ENCODE results near the gene CCDC57. TPM values are rescaled to one million over a fixed set of nuclear protein-coding genes. Genes with fewer than 3 reads are reported as not detected.

CCDC57 gene
- total RNA-seq, 2 experiments from 2014 or later, result 49.8 to 54.9 TPM

DNA sequence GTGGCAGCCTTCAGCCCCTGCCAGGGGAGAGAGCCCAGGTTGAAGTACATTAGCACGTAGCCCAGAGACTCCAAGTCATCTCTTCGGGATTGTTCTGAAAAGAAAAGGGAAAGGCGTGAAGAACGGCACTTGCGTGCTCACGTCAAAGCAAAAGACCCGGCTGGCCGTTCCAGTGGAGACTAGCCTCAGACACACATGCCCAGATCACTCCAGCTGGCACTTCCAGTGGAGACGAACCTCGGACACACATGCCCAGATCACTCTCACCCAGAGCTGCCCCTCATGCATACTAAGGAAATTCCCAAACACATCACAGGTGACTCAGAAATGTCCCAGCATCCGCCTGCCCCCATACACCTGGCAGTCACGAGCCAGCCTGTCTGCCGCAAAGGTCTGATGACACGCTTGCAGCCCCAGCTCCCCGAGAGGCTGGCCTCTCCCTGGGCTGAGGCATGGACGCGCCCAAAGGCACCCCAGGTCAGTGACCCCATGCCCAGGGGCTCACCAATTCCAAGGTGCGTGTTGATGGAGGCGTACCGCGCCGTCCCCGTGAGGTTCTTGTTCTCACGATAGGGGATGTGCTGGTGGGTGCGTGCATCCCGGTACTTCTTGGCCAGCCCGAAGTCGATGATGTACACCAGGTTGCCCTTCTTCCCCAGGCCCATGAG lies 40.0 kb upstream of the CCDC57 start:
- ChIA-PET CTCF (no interaction called here), POLR2A (no interaction called here)
- Mint-ChIP-seq H3K27ac (no peak overlapping the region), H3K27me3 (no peaks in the 10 kb centered on the region), H3K4me1 (peaks cover 7% of the 10 kb centered on the region), H3K4me3 (no peak overlapping the region), H3K9me3 (no peaks in the 10 kb centered on the region), H3K36me3 (ENCODE audit: low read depth) (peaks cover 74% of the 10 kb centered on the region)
- DNase-seq, result no peak

DNA sequence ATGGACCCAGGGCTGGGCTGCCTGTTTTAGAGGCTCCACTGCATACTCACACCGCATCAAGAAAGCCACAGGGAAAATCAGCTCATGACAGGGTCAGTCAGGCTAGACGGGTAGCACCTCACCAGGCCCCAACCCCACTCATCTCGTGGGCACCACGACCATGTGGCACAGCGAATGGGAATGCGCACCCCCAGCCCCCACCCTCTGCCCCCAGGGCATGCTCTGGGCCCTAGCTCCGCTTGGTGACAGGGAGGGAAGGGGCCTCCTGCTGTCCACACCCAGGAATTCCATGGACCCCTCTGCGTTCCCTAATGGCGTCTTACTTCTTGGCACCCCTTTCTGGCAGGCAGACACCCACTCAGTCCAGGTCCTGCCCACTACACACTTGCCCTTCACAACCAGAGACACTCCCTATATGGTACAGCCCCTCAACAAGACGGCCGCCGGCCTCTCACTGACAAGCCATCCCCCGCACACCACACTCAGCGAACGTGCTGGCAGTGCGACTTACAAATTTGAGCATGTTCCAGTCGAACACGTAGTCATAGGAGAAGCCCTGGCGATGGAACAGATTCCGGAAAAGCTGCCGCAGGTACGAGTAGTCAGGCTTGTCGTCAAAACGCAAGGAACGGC lies 38.3 kb upstream of the CCDC57 start:
- POLR2A ChIA-PET, result interaction anchor here (0.9 kb wide), 1 partner anchor 39 kb away, joined by 3 read pairs; the partner anchor contains the start of gene CCDC57
- Mint-ChIP-seq H3K27ac (no peak overlapping the region), H3K36me3 (ENCODE audit: low read depth) (peaks cover 71% of the 10 kb centered on the region), H3K4me1 (peaks cover 14% of the 10 kb centered on the region), H3K4me3 (no peak overlapping the region), H3K27me3 (no peaks in the 10 kb centered on the region), H3K9me3 (no peaks in the 10 kb centered on the region)
- CTCF ChIA-PET, result no interaction called here
- DNase-seq, result no peak

DNA sequence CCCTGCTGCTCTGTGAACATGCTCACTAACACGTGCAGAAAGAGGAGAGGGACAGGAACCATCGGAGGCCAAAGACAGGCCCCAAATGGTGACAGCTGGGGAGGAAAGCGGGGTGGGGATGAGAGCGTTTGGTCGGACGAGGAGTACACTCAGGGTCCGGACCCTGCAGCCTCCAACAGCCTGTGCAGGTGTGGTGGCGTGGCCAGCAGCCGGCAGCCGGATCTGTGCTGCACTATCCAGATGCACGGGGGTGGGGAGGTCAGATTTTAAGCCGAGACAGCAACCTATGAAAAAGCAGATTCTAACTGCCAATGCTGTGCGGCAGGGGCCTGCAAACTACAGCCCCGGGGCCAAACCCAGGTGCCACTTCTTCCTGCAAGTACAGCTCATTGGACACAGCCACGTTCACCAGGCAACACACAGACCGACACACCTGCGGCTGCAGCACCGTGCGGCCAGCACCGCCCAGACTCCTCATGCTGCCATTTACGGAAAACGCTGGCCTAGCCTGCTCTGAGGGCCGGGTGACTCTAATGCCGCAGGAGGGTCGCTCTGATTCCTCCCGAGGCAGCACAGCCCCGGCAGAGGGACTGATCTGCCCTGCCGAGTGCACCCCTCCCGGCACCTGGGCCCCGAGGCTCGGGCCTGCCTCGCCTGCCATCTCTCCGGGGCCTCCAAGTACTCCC lies 37.4 kb upstream of the CCDC57 start:
- ChIA-PET CTCF (no interaction called here), POLR2A (interaction anchor here (0.9 kb wide), 1 partner anchor 38 kb away, joined by 3 read pairs; the partner anchor contains the start of gene CCDC57)
- H3K9me3 Mint-ChIP-seq, result no peaks in the 10 kb centered on the region
- peaks cover 16% of the 10 kb centered on the region for H3K4me1 Mint-ChIP-seq
- H3K27ac Mint-ChIP-seq, result no peak overlapping the region
- H3K36me3 Mint-ChIP-seq (ENCODE audit: low read depth), result peaks cover 71% of the 10 kb centered on the region
- H3K4me3 Mint-ChIP-seq, result no peak overlapping the region
- DNase-seq, result no peak
- H3K27me3 Mint-ChIP-seq, result no peaks in the 10 kb centered on the region

DNA sequence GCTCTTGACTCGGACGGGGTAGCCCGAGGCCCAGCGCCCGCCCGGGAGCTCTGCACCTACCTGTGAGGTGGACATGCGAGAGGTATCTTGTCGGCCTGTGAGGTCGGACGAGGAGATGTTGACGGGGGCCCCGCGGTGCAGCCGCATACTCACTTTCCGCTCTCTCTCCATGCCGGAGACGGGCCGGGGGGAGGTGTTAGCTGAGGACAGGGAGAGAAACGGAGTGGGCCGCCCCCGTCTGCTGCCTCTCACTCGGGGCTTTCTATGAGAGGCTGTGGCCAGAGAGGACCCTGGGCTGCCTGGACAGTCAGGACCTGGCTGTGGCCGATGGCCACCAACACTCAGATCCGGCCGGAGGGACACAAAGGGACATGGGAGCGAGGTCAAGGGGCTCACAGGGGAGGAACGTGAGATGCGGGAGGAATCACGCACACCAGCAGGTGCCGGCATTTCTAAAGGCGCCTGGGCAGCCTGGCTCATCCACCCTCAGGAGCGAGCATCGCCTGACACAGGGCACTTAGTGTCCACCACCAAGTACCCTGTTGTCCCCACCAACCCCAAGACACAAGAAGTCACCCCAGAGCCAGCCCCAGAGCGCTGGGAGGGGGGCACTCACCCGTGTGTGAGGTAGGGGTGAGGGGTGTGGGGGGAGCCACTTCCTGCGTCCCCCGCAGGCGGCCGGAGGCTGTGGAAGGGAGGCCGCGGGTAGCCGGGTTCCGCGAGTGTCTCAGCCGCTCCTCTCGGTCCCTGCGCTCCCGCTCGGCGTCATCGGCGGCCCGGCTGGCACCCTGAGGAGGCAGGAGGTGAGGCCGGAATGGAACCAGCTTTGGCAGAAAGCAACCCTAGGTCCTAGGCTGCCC lies 36.4 kb upstream of the CCDC57 start:
- Mint-ChIP-seq H3K4me3 (no peak overlapping the region), H3K9me3 (no peaks in the 10 kb centered on the region), H3K27ac (no peak overlapping the region), H3K36me3 (ENCODE audit: low read depth) (peaks cover 81% of the 10 kb centered on the region), H3K27me3 (no peaks in the 10 kb centered on the region), H3K4me1 (peaks cover 20% of the 10 kb centered on the region)
- POLR2A ChIA-PET, result no interaction called here
- DNase-seq, result no peak
- CTCF ChIA-PET, result no interaction called here

DNA sequence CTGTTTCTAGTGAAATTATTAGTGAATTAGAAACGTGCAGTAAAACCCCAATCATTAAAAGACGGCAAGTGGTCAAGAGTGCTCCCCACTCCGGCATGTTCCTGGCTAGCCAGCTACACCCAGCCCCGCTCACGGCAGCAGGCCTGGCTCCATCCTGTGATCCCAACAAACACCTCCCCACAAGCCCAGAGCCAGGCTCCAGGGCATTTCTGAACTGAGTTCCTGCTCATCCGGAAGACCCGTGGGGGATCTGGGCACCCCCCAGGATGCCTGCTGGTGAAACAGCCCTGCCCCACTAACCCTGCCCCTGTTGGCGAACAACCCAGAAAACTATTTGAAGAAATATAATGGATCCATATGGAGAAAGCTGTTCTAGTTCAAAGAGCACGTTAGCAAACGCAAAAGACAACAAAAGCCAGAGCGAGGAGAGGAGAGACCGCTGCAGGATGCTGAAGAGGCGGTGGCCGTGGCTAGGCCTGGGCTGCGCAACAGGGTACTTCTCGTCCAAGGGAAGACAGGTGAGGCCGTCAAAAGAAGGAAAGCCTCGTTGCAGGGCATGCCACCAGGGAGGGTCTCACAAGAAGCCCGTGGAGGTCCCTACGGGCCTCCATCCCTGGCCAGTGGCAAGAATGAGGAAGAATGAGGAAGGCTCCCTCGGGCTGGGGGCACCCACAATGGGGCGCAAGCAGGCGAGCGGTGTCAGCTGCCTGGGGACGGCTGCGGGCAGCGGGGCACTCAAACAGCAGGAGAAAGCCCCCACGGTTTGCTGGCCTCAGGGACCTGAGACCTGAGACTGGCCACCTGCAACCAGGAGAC lies 35.4 kb upstream of the CCDC57 start:
- POLR2A ChIA-PET, result no interaction called here
- DNase-seq, result no peak
- CTCF ChIA-PET, result no interaction called here
- Mint-ChIP-seq H3K9me3 (no peaks in the 10 kb centered on the region), H3K36me3 (ENCODE audit: low read depth) (peaks cover 87% of the 10 kb centered on the region), H3K4me3 (no peak overlapping the region), H3K27me3 (no peaks in the 10 kb centered on the region), H3K27ac (peak overlapping the region; percentile 5), H3K4me1 (peaks cover 22% of the 10 kb centered on the region)

DNA sequence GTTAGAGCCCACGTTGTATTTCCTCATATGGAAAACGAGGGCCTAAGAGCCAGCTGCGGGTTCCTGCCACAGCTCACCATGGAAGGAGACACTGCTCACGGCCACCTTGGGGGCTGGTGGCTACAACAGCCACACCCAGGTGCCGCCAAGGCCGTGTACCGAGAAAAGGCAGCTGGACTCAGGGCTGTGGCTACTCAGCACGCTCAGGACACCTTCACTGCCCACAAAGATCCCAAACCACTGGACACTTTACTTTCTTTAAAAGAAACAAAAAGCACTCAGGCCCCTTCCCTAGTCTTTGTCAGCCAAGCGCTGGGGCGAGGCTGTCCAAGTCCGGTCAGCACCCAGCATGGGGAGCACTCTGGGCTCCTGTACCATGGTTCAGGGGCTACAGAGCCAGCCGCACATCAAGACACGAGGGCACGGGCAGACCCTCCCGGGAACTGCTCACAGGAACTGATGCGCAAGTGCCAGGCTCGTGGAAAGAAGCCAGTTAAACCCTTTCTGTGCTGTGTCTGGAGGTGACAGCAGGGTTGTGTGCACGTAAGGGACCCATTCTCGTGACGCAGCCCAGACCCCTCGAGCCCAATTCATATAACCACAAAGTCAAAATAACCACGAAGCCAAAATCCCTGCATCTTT lies 34.7 kb upstream of the CCDC57 start:
- Mint-ChIP-seq H3K27ac (peak overlapping the region; percentile 47), H3K9me3 (no peaks in the 10 kb centered on the region), H3K4me3 (no peak overlapping the region), H3K27me3 (no peaks in the 10 kb centered on the region), H3K36me3 (ENCODE audit: low read depth) (peaks cover 84% of the 10 kb centered on the region), H3K4me1 (peaks cover 25% of the 10 kb centered on the region)
- POLR2A ChIA-PET, result interaction anchor here (0.8 kb wide), 1 partner anchor 47 kb away, joined by 3 read pairs; no protein-coding TSS in a partner anchor
- CTCF ChIA-PET, result no interaction called here
- no peak for DNase-seq

DNA sequence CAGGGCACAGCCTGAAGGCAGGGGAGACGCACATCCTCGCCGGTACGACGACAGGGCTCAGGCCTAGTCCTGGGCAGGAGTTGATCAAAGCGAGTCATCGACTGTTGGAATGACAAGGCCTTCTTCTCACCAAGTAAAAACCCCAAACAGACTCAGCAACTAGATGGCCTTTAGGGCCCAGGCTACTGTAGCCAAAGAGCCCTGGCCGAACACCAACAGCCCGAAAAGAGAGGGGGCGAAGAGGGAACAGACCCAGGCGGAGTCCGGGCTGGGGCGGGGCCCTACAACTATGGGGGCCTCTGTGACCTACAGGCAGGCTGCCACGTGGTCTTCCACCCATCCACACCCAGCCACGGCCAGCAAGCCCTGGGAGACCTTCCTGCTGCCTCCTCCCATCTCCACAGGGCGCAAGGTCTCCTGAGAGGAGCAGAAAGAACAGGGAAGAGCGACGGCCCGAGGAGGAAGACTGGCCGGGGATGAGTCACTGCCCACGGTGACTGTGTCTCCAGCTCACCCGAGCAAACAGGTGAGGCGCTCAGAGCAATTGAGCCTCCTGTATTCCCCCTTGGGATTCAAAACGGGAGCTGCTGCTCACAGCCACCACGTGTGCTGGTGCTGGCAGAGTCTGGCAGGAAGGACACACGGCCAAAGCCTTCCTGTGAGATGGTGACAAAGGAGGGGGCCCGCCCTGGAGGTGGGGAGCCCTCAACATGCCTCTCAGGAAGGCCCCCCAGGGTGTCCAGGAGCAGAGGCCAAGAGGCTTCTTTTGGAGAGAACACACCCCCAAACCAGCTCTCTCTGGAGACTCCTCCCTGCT lies 33.9 kb upstream of the CCDC57 start:
- ChIA-PET CTCF (no interaction called here), POLR2A (interaction anchor here (0.8 to 1.1 kb wide), 3 partner anchors 46 to 203 kb away, joined by 3 to 5 read pairs (median 3); no protein-coding TSS in a partner anchor)
- H3K27ac Mint-ChIP-seq, result peak overlapping the region; percentile 47
- H3K9me3 Mint-ChIP-seq, result no peaks in the 10 kb centered on the region
- H3K4me3 Mint-ChIP-seq, result no peak overlapping the region
- H3K36me3 Mint-ChIP-seq (ENCODE audit: low read depth), result peaks cover 79% of the 10 kb centered on the region
- no peak for DNase-seq
- peaks cover 27% of the 10 kb centered on the region for H3K4me1 Mint-ChIP-seq
- no peaks in the 10 kb centered on the region for H3K27me3 Mint-ChIP-seq

DNA sequence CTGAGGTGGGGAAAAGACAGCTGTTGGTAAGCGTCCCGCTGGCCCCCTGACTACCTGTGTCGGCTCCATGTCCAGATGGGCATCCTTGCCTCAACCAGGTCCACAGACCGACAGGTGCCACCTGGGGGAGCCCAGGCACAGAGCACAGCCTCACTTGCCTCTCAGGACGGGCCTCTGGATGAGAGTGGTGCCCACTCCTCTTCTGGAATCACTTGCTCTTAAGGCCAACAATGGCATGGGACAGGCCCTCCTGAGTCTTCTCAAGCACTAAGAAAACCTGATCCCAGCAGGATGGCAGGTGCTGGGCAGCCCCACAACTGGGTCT lies 33.4 kb upstream of the CCDC57 start:
- Mint-ChIP-seq H3K4me1 (peaks cover 33% of the 10 kb centered on the region), H3K27me3 (no peaks in the 10 kb centered on the region), H3K9me3 (no peaks in the 10 kb centered on the region), H3K36me3 (ENCODE audit: low read depth) (peaks cover 76% of the 10 kb centered on the region), H3K4me3 (no peak overlapping the region), H3K27ac (no peak overlapping the region)
- no peak for DNase-seq
- ChIA-PET POLR2A (interaction anchor here (0.8 to 1.1 kb wide), 2 partner anchors 51 to 203 kb away, joined by 3 to 5 read pairs; no protein-coding TSS in a partner anchor), CTCF (no interaction called here)

DNA sequence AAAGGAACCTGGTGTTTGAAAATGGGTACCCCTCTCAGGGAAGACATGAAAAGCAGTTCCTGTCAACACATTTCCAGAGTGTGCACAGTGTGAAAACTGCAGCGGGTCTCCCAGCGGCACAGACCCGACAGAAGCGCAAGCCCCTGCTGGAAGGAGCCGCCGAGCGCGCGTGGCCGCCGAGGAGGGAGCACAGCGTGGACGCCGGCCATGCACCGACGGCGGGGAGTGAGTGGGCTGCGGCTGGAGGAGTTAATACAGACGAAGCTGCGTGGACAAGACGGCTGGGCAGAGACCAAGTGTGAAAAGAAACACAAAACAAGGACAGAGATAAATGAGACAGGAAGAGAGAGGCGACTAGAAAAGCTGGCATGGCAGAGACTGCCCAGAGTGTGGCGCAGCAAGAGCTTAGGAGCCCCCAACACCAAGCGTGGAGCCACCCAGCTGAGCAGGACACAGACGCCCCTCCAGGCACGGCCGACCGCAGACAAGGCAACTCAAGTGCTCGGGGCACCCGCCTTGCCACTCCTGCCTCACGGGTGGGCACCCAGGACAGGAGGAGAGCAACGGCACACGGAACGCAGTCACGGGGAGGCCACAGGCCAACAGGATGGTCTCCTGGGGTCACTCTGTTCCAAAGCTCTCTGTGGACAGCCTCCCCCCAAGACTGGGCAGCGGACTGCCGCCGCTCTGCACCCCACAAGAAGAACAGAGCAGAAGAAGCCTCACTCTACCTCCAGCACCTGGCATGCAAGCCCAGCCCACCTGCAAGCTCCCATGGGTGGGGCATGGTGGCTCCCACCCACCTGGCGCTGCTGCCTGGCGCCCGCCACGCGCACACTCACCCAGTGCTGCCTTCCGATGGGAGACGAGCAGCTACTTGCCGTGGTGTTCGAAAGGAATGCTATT lies 32.7 kb upstream of the CCDC57 start:
- CTCF ChIA-PET, result interaction anchor here (0.8 kb wide), 1 partner anchor 55 kb away, joined by 3 read pairs; no protein-coding TSS in a partner anchor
- Mint-ChIP-seq H3K27ac (peak overlapping the region; percentile 38), H3K4me3 (peak overlapping the region; percentile 10), H3K36me3 (ENCODE audit: low read depth) (peaks cover 74% of the 10 kb centered on the region), H3K27me3 (no peaks in the 10 kb centered on the region), H3K9me3 (no peaks in the 10 kb centered on the region), H3K4me1 (peaks cover 39% of the 10 kb centered on the region)
- no peak for DNase-seq
- POLR2A ChIA-PET, result interaction anchor here (0.8 to 1.1 kb wide), 2 partner anchors 52 to 204 kb away, joined by 3 to 5 read pairs; no protein-coding TSS in a partner anchor

DNA sequence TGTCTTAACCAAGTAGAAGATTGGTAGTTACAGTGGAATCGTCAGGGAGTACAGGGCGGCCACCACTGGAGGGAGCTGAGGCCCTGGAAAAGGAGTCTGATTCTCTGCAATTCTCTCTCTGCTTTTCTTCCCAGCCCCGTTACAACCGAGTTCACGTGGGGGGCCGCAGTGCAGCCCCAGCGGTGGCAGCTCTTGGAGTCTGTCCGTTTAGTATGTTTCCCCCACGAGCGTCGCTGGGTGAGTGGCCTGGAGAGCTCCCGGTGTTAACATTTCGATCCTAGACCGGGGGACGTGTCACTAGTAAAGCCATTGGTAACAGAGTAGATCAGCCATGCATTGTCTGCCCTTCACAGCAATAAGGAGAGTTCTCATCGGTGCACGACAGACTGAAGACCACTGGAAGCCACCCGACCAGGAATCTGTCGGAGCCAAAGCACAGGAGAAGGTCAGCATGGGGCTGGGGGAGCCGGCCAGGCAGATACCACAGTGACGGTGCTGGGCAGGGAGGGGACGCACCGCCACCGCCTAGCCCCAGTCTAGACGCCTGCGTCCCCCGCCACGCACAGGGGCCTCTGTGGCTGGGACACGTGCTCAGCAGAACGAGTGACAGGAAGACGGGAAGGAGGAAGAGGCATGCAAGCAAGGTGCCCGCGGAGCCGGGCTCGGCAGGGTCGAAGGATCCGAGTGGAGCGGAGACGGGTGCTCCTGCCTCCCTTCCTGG lies 31.9 kb upstream of the CCDC57 start:
- no peaks in the 10 kb centered on the region for H3K27me3 Mint-ChIP-seq
- peak overlapping the region; percentile 38 for H3K27ac Mint-ChIP-seq
- peak; percentile 46 for DNase-seq
- peaks cover 74% of the 10 kb centered on the region for H3K36me3 Mint-ChIP-seq (ENCODE audit: low read depth)
- H3K4me3 Mint-ChIP-seq, result no peak overlapping the region
- ChIA-PET POLR2A (interaction anchor here (1.0 kb wide), 1 partner anchor 48 kb away, joined by 3 read pairs; no protein-coding TSS in a partner anchor), CTCF (interaction anchor here (0.8 kb wide), 1 partner anchor 56 kb away, joined by 3 read pairs; no protein-coding TSS in a partner anchor)
- no peaks in the 10 kb centered on the region for H3K9me3 Mint-ChIP-seq
- peaks cover 46% of the 10 kb centered on the region for H3K4me1 Mint-ChIP-seq

Measured in activated CD4-positive, alpha-beta memory T cell treated with anti-CD3 and anti-CD28 coated beads, Interleukin-2, amount 10 ng/mL, durations not matched to agents 7 days and 5 days (primary cell).